Natural killer cell (primary cell): ENCODE data around the gene AUTS2. TPM values are rescaled to one million over a fixed set of nuclear protein-coding genes. Genes with fewer than 3 reads are reported as not detected.

Experiments used
- ATAC-seq, 3 donors: fragments of 150-1000 bp in 2 of 3; fragments of 200-7000 bp in 1 of 3; cut with Tn5 transposase; 1 replicate in 1 of 3; 2 replicates in 2 of 3; pipeline ENCODE4 v1.10.0; 2021; ENCODE audit warnings: mild to moderate bottlenecking in 2 of 3, moderate library complexity in 2 of 3
- DNase-seq, 2 donors: peaks; one replicate each; pipeline versions ENCODE4 v3.0.0 to v3.0.0-alpha.2; 2013 to 2021; ENCODE audit warnings: mixed read lengths in 1 of 2
- H3K27ac ChIP-seq: one replicate; pipeline ENCODE4 v1.5.1; 2013; ENCODE audit warnings: mild to moderate bottlenecking, low read length
- H3K27me3 ChIP-seq: one replicate; pipeline ENCODE4 v1.6.1; 2013; ENCODE audit warnings: low read length; ENCODE audit not compliant: control insufficient read depth, insufficient read depth
- H3K36me3 ChIP-seq: one replicate; pipeline ENCODE4 v1.6.1; 2013; ENCODE audit warnings: low read length; ENCODE audit not compliant: control insufficient read depth, insufficient read depth
- H3K4me1 ChIP-seq: one replicate; pipeline ENCODE4 v1.6.1; 2013; ENCODE audit warnings: low read length; ENCODE audit not compliant: control insufficient read depth, insufficient read depth
- H3K4me3 ChIP-seq: one replicate; pipeline ENCODE4 v1.5.1; 2013; ENCODE audit warnings: low read length
- H3K9me3 ChIP-seq: one replicate; pipeline ENCODE4 v1.6.1; 2013; ENCODE audit warnings: low read length; ENCODE audit not compliant: control insufficient read depth, insufficient read depth
- H3K27ac Mint-ChIP-seq, 2 donors: one replicate each; pipeline ENCODE4 v1.8.0; 2022; ENCODE audit warnings: mild to moderate bottlenecking in 2 of 2, mixed read lengths in 2 of 2, moderate library complexity in 1 of 2
- H3K27me3 Mint-ChIP-seq, 2 donors: one replicate each; pipeline ENCODE4 v1.8.0; 2022; ENCODE audit warnings: low read depth in 2 of 2, mixed read lengths in 2 of 2
- H3K36me3 Mint-ChIP-seq: one replicate; pipeline ENCODE4 v1.8.0; 2022; ENCODE audit warnings: mixed read lengths
- H3K4me1 Mint-ChIP-seq, 2 donors: one replicate each; pipeline ENCODE4 v1.8.0; 2022; ENCODE audit warnings: mixed read lengths in 2 of 2
- H3K4me3 Mint-ChIP-seq: one replicate; pipeline ENCODE4 v1.8.0; 2022; ENCODE audit warnings: mild to moderate bottlenecking, moderate library complexity, mixed read lengths
- H3K9me3 Mint-ChIP-seq, 2 donors: one replicate each; pipeline ENCODE4 v1.8.0; 2022; ENCODE audit warnings: mixed read lengths in 2 of 2
- CTCF ChIP-seq: fragments of 200-600 bp; IDR thresholded peaks from one replicate; pipeline ENCODE4 v1.8.0; 2022; ENCODE audit warnings: antibody characterized with exemption
- WGBS: methylation state at CpG from one replicate; pipeline ENCODE4 v1.1.7; 2013; ENCODE audit warnings: missing lambda C conversion rate; ENCODE audit not compliant: insufficient coverage; 5-methylcytosine and 5-hydroxymethylcytosine counted together
- intact Hi-C: fragments of 100-400 bp; cut with micrococcal nuclease; formaldehyde crosslinking; loops from one replicate; pipeline ENCODE4 v1.14.2; 2022
- total RNA-seq, 4 donors: library from RNA; stranded (reverse); fragments of 120-200 nt in 1 of 4; gene quantifications; one replicate each; pipeline versions ENCODE4 v1.2.3 to v1.2.4, GENCODE V29; 2013 to 2022

The AUTS2 gene
- total RNA-seq, 3 donors from 2014 or later (not counting 1 experiment from before 2014, with no cell fraction given), result 147 to 197 (median 155) TPM

GRCh38 chr7:70072220-70072619 lies 473.9 kb downstream of the AUTS2 start:
- H3K4me1 Mint-ChIP-seq, result no peaks in the 10 kb centered on the region
- Histone ChIP-seq H3K36me3 (no peaks in the 10 kb centered on the region), H3K4me3 (no peak overlapping the region), H3K27ac (no peak overlapping the region), H3K27me3 (no peaks in the 10 kb centered on the region), H3K9me3 (no peaks in the 10 kb centered on the region), H3K4me1 (no peaks in the 10 kb centered on the region)
- no peak overlapping the region for H3K27ac Mint-ChIP-seq
- TF ChIP-seq CTCF, result no peak
- no peaks in the 10 kb centered on the region for H3K9me3 Mint-ChIP-seq
- H3K27me3 Mint-ChIP-seq, result no peaks in the 10 kb centered on the region
- no peaks in the 10 kb centered on the region for H3K36me3 Mint-ChIP-seq
- intact Hi-C loops, result no loop called here
- no peak for ATAC-seq
- 64% methylated on average over 2 of the region's 2 CpGs for WGBS
- DNase-seq, result no peak
- H3K4me3 Mint-ChIP-seq, result no peak overlapping the region

GRCh38 chr7:70076325-70076724 lies 478.1 kb downstream of the AUTS2 start:
- Histone ChIP-seq H3K4me1 (no peaks in the 10 kb centered on the region), H3K36me3 (no peaks in the 10 kb centered on the region), H3K27ac (no peak overlapping the region), H3K9me3 (no peaks in the 10 kb centered on the region), H3K27me3 (no peaks in the 10 kb centered on the region), H3K4me3 (no peak overlapping the region)
- DNase-seq (no peak), ATAC-seq (no peak)
- Mint-ChIP-seq H3K9me3 (no peaks in the 10 kb centered on the region), H3K27me3 (peaks cover 0 to 7% of the 10 kb centered on the region in 2 donors), H3K4me3 (no peak overlapping the region), H3K4me1 (no peaks in the 10 kb centered on the region), H3K36me3 (no peaks in the 10 kb centered on the region), H3K27ac (no peak overlapping the region)
- 73% methylated on average over 1 of the region's 1 CpG for WGBS
- intact Hi-C loops, result no loop called here
- TF ChIP-seq CTCF, result no peak

GRCh38 chr7:70082099-70082611 lies 483.9 kb downstream of the AUTS2 start:
- H3K27ac ChIP-seq, result no peak overlapping the region
- intact Hi-C loops, result no loop called here
- peaks cover 4% of the 10 kb centered on the region for H3K9me3 ChIP-seq
- H3K36me3 ChIP-seq, result no peaks in the 10 kb centered on the region
- no peak for TF ChIP-seq CTCF
- no peaks in the 10 kb centered on the region for H3K4me1 ChIP-seq
- H3K4me3 ChIP-seq, result no peak overlapping the region
- Mint-ChIP-seq H3K27me3 (peaks cover 0 to 7% of the 10 kb centered on the region in 2 donors), H3K36me3 (no peaks in the 10 kb centered on the region), H3K4me1 (peaks cover 5 to 6% of the 10 kb centered on the region in 2 donors), H3K27ac (no peak overlapping the region), H3K4me3 (no peak overlapping the region), H3K9me3 (no peaks in the 10 kb centered on the region)
- H3K27me3 ChIP-seq, result no peaks in the 10 kb centered on the region
- ATAC-seq (no peak), DNase-seq (no peak)
- WGBS, result 84% methylated on average over 3 of the region's 5 CpGs

DNA sequence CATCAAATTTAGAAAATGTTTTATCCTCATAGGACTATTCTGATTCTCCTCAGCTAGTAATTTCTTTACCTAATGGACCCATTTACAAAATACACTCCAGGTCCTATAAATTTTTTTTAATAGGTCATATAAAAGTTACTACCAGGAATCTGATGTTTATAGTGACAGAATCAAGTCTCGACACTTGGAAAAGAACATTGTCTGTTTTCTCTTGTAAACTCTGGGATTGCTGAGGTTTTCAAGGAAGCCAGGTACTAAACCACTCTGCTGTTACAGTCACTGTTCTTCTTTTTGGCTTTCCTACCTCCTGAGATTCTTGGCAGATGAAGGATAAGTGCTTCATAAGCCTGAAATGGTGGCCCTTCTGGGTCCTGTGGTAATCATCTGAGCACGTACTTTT lies 493.1 kb downstream of the AUTS2 start:
- ATAC-seq, result no peak
- H3K4me1 Mint-ChIP-seq, result no peaks in the 10 kb centered on the region
- Histone ChIP-seq H3K27me3 (no peaks in the 10 kb centered on the region), H3K27ac (no peak overlapping the region), H3K9me3 (peaks cover 2% of the 10 kb centered on the region), H3K36me3 (no peaks in the 10 kb centered on the region), H3K4me1 (no peaks in the 10 kb centered on the region), H3K4me3 (no peak overlapping the region)
- H3K4me3 Mint-ChIP-seq, result no peak overlapping the region
- intact Hi-C loops, result no loop called here
- TF ChIP-seq CTCF, result no peak
- no peak overlapping the region for H3K27ac Mint-ChIP-seq
- no peak for DNase-seq
- no peaks in the 10 kb centered on the region for H3K27me3 Mint-ChIP-seq
- no peaks in the 10 kb centered on the region for H3K9me3 Mint-ChIP-seq
- H3K36me3 Mint-ChIP-seq, result no peaks in the 10 kb centered on the region
- 93% methylated on average over 2 of the region's 2 CpGs for WGBS
